ENCODE results near the gene FRMPD1.

The FRMPD1 gene

DNA sequence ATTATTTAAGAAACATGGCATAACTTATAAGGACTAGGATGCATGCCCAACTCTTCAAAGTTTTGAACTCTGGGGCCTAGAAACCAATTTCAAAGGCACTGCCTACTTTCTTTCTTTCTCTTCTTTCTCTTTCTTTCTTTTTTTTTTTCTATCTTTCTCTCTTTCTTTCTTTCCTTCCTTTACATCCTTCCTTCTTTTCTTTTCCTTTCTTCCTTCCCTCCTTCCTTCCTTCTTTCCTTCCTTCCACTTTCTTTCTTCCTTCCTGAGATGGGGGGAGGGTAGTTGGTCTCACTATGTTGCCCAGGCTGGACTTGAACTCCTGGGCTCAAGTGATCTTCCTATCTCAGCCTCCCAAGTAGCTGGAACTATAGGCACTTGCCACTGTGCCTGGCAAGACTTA lies 42.5 kb upstream of the FRMPD1 start:
- TF ChIP-seq, protein P1, sequence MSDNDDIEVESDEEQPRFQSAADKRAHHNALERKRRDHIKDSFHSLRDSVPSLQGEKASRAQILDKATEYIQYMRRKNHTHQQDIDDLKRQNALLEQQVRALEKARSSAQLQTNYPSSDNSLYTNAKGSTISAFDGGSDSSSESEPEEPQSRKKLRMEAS (IDR thresholded peaks at IDR 0.05) = no peak
- TF ChIP-seq TEAD4 (IDR thresholded peaks at IDR 0.05) (no peak), TCF12 (IDR thresholded peaks at IDR 0.05; ENCODE audit: low read depth) (no peak), TAF1 (IDR thresholded peaks at IDR 0.05; ENCODE audit: low read depth) (no peak), EGR1 (IDR thresholded peaks at IDR 0.05) (no peak), CEBPB (IDR thresholded peaks at IDR 0.05) (no peak), ZBTB7A (IDR thresholded peaks at IDR 0.05; ENCODE audit: low read depth) (no peak), RAD21 (IDR thresholded peaks at IDR 0.05; ENCODE audit: low read depth) (no peak), EP300 (IDR thresholded peaks at IDR 0.05; ENCODE audit: borderline replicate concordance) (no peak), YY1 (IDR thresholded peaks at IDR 0.05; ENCODE audit: low read depth) (no peak), CREB1 (IDR thresholded peaks at IDR 0.05; ENCODE audit: low read depth) (no peak)
- TF ChIP-seq, protein P2, sequence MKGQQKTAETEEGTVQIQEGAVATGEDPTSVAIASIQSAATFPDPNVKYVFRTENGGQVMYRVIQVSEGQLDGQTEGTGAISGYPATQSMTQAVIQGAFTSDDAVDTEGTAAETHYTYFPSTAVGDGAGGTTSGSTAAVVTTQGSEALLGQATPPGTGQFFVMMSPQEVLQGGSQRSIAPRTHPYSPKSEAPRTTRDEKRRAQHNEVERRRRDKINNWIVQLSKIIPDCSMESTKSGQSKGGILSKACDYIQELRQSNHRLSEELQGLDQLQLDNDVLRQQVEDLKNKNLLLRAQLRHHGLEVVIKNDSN (IDR thresholded peaks at IDR 0.05) = no peak
- TF ChIP-seq, protein P3, sequence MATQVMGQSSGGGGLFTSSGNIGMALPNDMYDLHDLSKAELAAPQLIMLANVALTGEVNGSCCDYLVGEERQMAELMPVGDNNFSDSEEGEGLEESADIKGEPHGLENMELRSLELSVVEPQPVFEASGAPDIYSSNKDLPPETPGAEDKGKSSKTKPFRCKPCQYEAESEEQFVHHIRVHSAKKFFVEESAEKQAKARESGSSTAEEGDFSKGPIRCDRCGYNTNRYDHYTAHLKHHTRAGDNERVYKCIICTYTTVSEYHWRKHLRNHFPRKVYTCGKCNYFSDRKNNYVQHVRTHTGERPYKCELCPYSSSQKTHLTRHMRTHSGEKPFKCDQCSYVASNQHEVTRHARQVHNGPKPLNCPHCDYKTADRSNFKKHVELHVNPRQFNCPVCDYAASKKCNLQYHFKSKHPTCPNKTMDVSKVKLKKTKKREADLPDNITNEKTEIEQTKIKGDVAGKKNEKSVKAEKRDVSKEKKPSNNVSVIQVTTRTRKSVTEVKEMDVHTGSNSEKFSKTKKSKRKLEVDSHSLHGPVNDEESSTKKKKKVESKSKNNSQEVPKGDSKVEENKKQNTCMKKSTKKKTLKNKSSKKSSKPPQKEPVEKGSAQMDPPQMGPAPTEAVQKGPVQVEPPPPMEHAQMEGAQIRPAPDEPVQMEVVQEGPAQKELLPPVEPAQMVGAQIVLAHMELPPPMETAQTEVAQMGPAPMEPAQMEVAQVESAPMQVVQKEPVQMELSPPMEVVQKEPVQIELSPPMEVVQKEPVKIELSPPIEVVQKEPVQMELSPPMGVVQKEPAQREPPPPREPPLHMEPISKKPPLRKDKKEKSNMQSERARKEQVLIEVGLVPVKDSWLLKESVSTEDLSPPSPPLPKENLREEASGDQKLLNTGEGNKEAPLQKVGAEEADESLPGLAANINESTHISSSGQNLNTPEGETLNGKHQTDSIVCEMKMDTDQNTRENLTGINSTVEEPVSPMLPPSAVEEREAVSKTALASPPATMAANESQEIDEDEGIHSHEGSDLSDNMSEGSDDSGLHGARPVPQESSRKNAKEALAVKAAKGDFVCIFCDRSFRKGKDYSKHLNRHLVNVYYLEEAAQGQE (IDR thresholded peaks at IDR 0.05; ENCODE audit: low read depth) = no peak

DNA sequence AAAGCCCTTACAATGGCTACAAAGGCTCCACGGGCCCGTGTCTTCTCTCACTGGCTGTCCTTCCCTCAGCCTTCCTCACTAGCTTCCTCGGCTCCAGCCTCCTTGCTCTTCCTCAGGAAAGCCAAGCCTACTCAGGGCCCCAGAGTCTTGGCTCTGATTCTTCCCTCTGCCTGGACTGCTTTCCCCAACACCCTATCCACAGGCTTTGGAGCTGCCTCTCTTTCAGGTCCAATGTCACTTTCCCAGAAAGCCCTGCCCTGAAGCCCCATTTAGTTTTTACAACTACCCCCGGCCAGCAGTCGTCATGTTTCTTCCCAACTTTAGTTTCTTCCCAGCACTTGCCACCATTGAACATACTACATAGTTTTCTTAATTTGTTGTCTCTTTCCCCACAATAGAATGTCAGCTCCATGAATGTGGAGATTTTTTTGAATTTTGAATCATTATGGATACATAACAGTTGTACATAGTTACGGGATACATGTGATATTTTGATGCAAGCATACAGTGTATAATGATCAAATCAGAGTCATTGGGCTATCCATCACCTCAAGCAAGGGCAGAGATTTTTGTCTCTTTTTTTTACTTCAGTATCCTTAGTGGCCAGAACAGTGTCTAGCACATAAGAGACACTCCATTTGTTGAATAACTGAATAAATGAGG lies 40.9 kb upstream of the FRMPD1 start:
- TF ChIP-seq, protein P2 (IDR thresholded peaks at IDR 0.05) = no peak
- TF ChIP-seq RAD21 (IDR thresholded peaks at IDR 0.05; ENCODE audit: low read depth) (no peak), TAF1 (IDR thresholded peaks at IDR 0.05; ENCODE audit: low read depth) (no peak), EP300 (IDR thresholded peaks at IDR 0.05; ENCODE audit: borderline replicate concordance) (no peak), CEBPB (IDR thresholded peaks at IDR 0.05) (no peak), FOXM1 (IDR thresholded peaks at IDR 0.05; ENCODE audit: borderline replicate concordance, low read depth) (no peak)
- TF ChIP-seq, protein P1 (IDR thresholded peaks at IDR 0.05) = no peak

DNA sequence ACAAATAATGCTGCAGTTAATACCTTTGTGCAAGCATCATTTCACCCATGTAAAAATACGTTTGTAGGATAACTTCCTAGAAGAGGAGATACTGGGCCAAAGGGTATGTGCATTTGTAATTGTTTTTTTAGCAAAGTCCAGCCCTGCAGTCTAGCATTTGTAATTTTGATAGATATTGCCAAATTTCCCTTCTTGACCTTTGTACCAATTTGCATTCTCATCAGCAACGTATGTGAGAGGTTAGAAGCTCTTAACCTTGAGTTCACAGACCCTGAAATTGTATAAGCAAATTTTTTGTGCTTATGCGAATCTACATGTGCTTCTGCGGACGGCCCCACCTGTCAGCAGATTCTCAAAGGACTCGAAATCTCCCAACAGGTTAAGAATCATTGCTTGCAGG lies 39.7 kb upstream of the FRMPD1 start:
- no peak for TF ChIP-seq CEBPB (IDR thresholded peaks at IDR 0.05)
- TF ChIP-seq EGR1 (IDR thresholded peaks at IDR 0.05) = no peak
- TF ChIP-seq, protein P1 (IDR thresholded peaks at IDR 0.05) = no peak
- TF ChIP-seq, protein P3 (IDR thresholded peaks at IDR 0.05; ENCODE audit: low read depth) = no peak
- no peak for TF ChIP-seq NFIC (IDR thresholded peaks at IDR 0.05)
- TF ChIP-seq TCF12 (IDR thresholded peaks at IDR 0.05; ENCODE audit: low read depth) = no peak
- TF ChIP-seq ZBTB7A (IDR thresholded peaks at IDR 0.05; ENCODE audit: low read depth) = no peak
- TF ChIP-seq FOXM1 (IDR thresholded peaks at IDR 0.05; ENCODE audit: borderline replicate concordance, low read depth) = no peak
- TF ChIP-seq YY1 (IDR thresholded peaks at IDR 0.05; ENCODE audit: low read depth) = no peak
- TF ChIP-seq TEAD4 (IDR thresholded peaks at IDR 0.05) = no peak
- TF ChIP-seq TAF1 (IDR thresholded peaks at IDR 0.05; ENCODE audit: low read depth) = no peak
- no peak for TF ChIP-seq EP300 (IDR thresholded peaks at IDR 0.05; ENCODE audit: borderline replicate concordance)
- TF ChIP-seq RAD21 (IDR thresholded peaks at IDR 0.05; ENCODE audit: low read depth) = no peak
- TF ChIP-seq, protein P2 (IDR thresholded peaks at IDR 0.05) = no peak
- TF ChIP-seq CREB1 (IDR thresholded peaks at IDR 0.05; ENCODE audit: low read depth) = no peak

DNA sequence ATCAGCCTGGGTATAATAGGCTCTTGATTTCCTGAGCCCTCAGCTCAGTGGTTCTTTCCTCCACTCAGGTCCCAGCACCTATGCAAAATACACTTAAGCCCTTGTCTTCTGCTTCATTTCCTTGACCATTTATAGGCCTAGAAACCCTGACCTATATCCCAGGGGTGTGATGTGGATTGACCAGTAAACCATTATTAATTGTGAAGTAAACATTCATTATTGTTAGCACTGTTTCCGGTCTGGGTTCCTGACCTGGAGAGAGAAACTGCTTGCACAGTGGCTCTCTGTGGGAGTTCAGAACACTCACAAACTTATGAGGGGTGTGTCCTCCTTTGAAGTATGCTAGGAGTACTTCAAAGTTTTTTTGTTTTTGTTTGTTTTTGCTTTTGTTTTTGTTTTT lies 38.8 kb upstream of the FRMPD1 start:
- TF ChIP-seq TEAD4 (IDR thresholded peaks at IDR 0.05) (no peak), RAD21 (IDR thresholded peaks at IDR 0.05; ENCODE audit: low read depth) (no peak), YY1 (IDR thresholded peaks at IDR 0.05; ENCODE audit: low read depth) (no peak), FOXM1 (IDR thresholded peaks at IDR 0.05; ENCODE audit: borderline replicate concordance, low read depth) (no peak), EGR1 (IDR thresholded peaks at IDR 0.05) (no peak), EP300 (IDR thresholded peaks at IDR 0.05; ENCODE audit: borderline replicate concordance) (no peak), TCF12 (IDR thresholded peaks at IDR 0.05; ENCODE audit: low read depth) (no peak), ZBTB7A (IDR thresholded peaks at IDR 0.05; ENCODE audit: low read depth) (no peak), TAF1 (IDR thresholded peaks at IDR 0.05; ENCODE audit: low read depth) (no peak), CEBPB (IDR thresholded peaks at IDR 0.05) (no peak), CREB1 (IDR thresholded peaks at IDR 0.05; ENCODE audit: low read depth) (no peak), NFIC (IDR thresholded peaks at IDR 0.05) (no peak)
- TF ChIP-seq, protein P1 (IDR thresholded peaks at IDR 0.05) = no peak
- TF ChIP-seq, protein P3 (IDR thresholded peaks at IDR 0.05; ENCODE audit: low read depth) = no peak
- TF ChIP-seq, protein P2 (IDR thresholded peaks at IDR 0.05) = no peak
